Liver (tissue), 9 donors: ENCODE measurements around the gene DOCK2. TPM values are rescaled to one million over a fixed set of nuclear protein-coding genes. Genes with fewer than 3 reads are reported as not detected.

Experiments used
- DNase-seq: peaks from one replicate; pipeline ENCODE4 v3.0.0-alpha.2; 2017; ENCODE audit warnings: low spot score
- H3K27ac ChIP-seq, 2 donors: one replicate each; pipeline ENCODE4 v1.7.0; 2013; ENCODE audit warnings: inconsistent platforms in 2 of 2, low read length in 2 of 2, control low read depth in 1 of 2, low read depth in 1 of 2, mild to moderate bottlenecking in 1 of 2
- H3K27me3 ChIP-seq, 4 donors: one replicate each; pipeline versions ENCODE4 v1.6.1 to v1.7.0; 2013; ENCODE audit warnings: low read length in 3 of 4, inconsistent platforms in 1 of 4, mild to moderate bottlenecking in 1 of 4, moderate library complexity in 1 of 4; ENCODE audit not compliant: control insufficient read depth in 4 of 4, insufficient read depth in 4 of 4
- H3K36me3 ChIP-seq, 4 donors: one replicate each; pipeline versions ENCODE4 v1.6.1 to v1.7.0; 2013; ENCODE audit warnings: low read length in 3 of 4, mild to moderate bottlenecking in 3 of 4, low read depth in 1 of 4, moderate library complexity in 1 of 4; ENCODE audit not compliant: control insufficient read depth in 4 of 4, insufficient read depth in 3 of 4
- H3K4me1 ChIP-seq, 4 donors: one replicate each; pipeline versions ENCODE4 v1.6.1 to v1.7.0; 2013; ENCODE audit warnings: low read length in 3 of 4, mild to moderate bottlenecking in 3 of 4, moderate library complexity in 1 of 4; ENCODE audit not compliant: control insufficient read depth in 4 of 4, insufficient read depth in 4 of 4
- H3K4me3 ChIP-seq, 3 donors: one replicate each; pipeline versions ENCODE4 v1.6.1 to v1.7.0; 2013; ENCODE audit warnings: low read length in 3 of 3, control low read depth in 1 of 3, low read depth in 1 of 3, mild to moderate bottlenecking in 1 of 3
- H3K9ac ChIP-seq, 2 donors: one replicate each; pipeline ENCODE4 v1.7.0; 2013; ENCODE audit warnings: low read length in 2 of 2, mild to moderate bottlenecking in 2 of 2, moderate library complexity in 2 of 2, control low read depth in 1 of 2, low read depth in 1 of 2
- H3K9me3 ChIP-seq, 4 donors: one replicate each; pipeline versions ENCODE4 v1.6.1 to v1.7.0; 2013; ENCODE audit warnings: low read length in 3 of 4; ENCODE audit not compliant: control insufficient read depth in 4 of 4
- EGR1 ChIP-seq, 2 donors: IDR thresholded peaks; 2 replicates each; pipeline ENCODE4 v1.6.1; 2016 to 2018; ENCODE audit warnings: antibody characterized with exemption in 2 of 2, low read depth in 2 of 2
- FOXA1 ChIP-seq: IDR thresholded peaks from 2 replicates; pipeline ENCODE4 v1.6.1; 2016; ENCODE audit warnings: antibody characterized with exemption
- FOXA2 ChIP-seq: IDR thresholded peaks from 2 replicates; pipeline ENCODE4 v1.6.1; 2016; ENCODE audit warnings: antibody characterized with exemption
- GABPA ChIP-seq, 2 donors: IDR thresholded peaks in 1 of 2; conservative IDR thresholded peaks in 1 of 2; 2 replicates each; pipeline ENCODE4 v1.6.1; 2016; ENCODE audit warnings: antibody characterized with exemption in 2 of 2, mild to moderate bottlenecking in 1 of 2, moderate library complexity in 1 of 2
- HNF4A ChIP-seq, 2 donors: conservative IDR thresholded peaks; 2 replicates each; pipeline ENCODE4 v1.6.1; 2016; ENCODE audit warnings: antibody characterized with exemption in 2 of 2, mild to moderate bottlenecking in 2 of 2
- JUND ChIP-seq, 2 donors: IDR thresholded peaks; 2 replicates each; pipeline ENCODE4 v1.6.1; 2016; ENCODE audit warnings: antibody characterized with exemption in 2 of 2
- NR2F2 ChIP-seq: IDR thresholded peaks from 2 replicates; pipeline ENCODE4 v1.6.1; 2016; ENCODE audit warnings: antibody characterized with exemption
- RAD21 ChIP-seq, 2 donors: IDR thresholded peaks; 2 replicates each; pipeline ENCODE4 v1.6.1; 2016; ENCODE audit warnings: antibody characterized with exemption in 2 of 2, mild to moderate bottlenecking in 2 of 2
- RXRA ChIP-seq, 2 donors: IDR thresholded peaks; 2 replicates each; pipeline ENCODE4 v1.6.1; 2017 to 2018; ENCODE audit warnings: antibody characterized with exemption in 2 of 2, mild to moderate bottlenecking in 1 of 2
- SP1 ChIP-seq: IDR thresholded peaks from 2 replicates; pipeline ENCODE4 v1.6.1; 2018; ENCODE audit warnings: antibody characterized with exemption, mild to moderate bottlenecking
- TAF1 ChIP-seq: conservative IDR thresholded peaks from 2 replicates; pipeline ENCODE4 v1.6.1; 2016; ENCODE audit warnings: antibody characterized with exemption, mild to moderate bottlenecking
- YY1 ChIP-seq: IDR thresholded peaks from 2 replicates; pipeline ENCODE4 v1.6.1; 2016; ENCODE audit warnings: antibody characterized with exemption, mild to moderate bottlenecking
- WGBS: extraction: QIAGEN DNeasy Blood & Tissue Kit; methylation state at CpG from one replicate; pipeline ENCODE4 v1.1.7; 2013; 5-methylcytosine and 5-hydroxymethylcytosine counted together
- polyA plus RNA-seq, 2 donors: library from polyadenylated mRNA; stranded (reverse) in 1 of 2; unstranded in 1 of 2; fragments of 200-250 nt in 1 of 2; fragments of >200 nt in 1 of 2; fragmentation: Nextera tagmentation in 1 of 2; extraction: Ambion mirVana in 1 of 2; gene quantifications; one replicate each; pipeline versions ENCODE4 v1.2.1 to v1.2.3, GENCODE V29; 2013 to 2015
- total RNA-seq, 2 donors: library from RNA; depleted of rRNA; stranded (reverse); fragments of >200 nt; gene quantifications; one replicate each; pipeline ENCODE4 v1.2.3, GENCODE V29; 2014
- TF ChIP-seq, protein P1 (sequence below): fragments of 150-350 bp; IDR thresholded peaks from 2 replicates; pipeline ENCODE4 v1.5.1; 2017; ENCODE audit warnings: improper control_type of control experiment, low read depth, low read length; ENCODE audit not compliant: missing input control
- TF ChIP-seq, protein P2 (sequence below): IDR thresholded peaks from 2 replicates; pipeline ENCODE4 v1.6.1; 2016; ENCODE audit warnings: antibody characterized with exemption
- TF ChIP-seq, protein P3 (sequence below): IDR thresholded peaks from 2 replicates; pipeline ENCODE4 v1.6.1; 2016; ENCODE audit warnings: antibody characterized with exemption
- TF ChIP-seq, protein P4 (sequence below): IDR thresholded peaks from 2 replicates; pipeline ENCODE4 v1.6.1; 2016; ENCODE audit warnings: antibody characterized with exemption, mild to moderate bottlenecking
- TF ChIP-seq, protein P5 (sequence below): IDR thresholded peaks from 2 replicates; pipeline ENCODE4 v1.6.1; 2016; ENCODE audit warnings: antibody characterized with exemption
- donor health status: healthy.
- donor health status: healthy.
- donor health status: healthy.
- donor health status: healthy.
- donor health status: healthy.

Gene DOCK2
- total and polyA plus RNA-seq, 4 donors: 2.3 to 26.6 (median 8.2) TPM

DNA sequence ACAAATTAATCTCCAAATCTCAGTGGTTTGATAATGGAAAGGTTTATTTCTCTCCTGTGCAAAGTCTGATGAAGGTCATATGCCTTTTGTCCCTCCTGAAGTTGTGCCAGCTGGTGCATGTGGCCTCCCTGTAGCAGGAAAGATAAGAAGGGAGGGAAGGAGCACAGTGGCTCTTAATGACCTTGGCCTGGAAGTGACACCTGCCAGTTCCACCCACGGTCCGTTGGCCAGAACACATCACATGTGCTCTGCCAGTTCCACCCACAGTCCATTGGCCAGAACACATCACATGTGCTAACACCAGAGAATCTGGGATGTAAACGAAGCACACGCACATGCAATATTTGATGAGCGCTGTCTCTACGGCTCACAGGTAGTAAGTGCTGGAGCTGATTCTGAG is 130.9 kb downstream of the DOCK2 start:
- no peak for DNase-seq

DNA sequence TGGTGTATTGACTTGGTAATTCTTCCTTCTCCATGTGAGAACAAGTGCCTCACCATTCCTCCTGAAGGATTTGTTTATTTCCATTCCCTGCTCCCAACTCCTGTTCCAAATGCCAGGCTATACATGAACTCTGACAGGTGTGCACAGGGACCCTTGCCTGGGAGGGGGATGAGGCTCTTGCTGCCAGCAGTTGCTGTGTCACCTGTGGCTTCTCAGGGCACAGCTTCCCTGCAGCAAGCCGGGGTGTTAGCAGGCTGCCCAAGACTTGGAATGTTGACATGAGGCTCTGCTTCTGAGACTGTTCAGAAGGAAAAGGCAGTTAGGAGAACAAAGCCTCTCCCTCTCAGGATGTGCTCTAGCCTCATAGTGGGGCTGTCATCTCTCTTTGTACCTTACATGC is 131.3 kb downstream of the DOCK2 start:
- Histone ChIP-seq H3K27ac (no peak overlapping the region), H3K9ac (no peak overlapping the region), H3K9me3 (no peaks in the 10 kb centered on the region), H3K27me3 (peaks cover 0 to 3% (median 0%) of the 10 kb centered on the region in 4 donors), H3K4me1 (no peaks in the 10 kb centered on the region), H3K36me3 (no peaks in the 10 kb centered on the region), H3K4me3 (no peak overlapping the region)
- TF ChIP-seq GABPA (IDR thresholded peaks at IDR 0.05 in 1 of 2, conservative IDR thresholded peaks at IDR 0.05 in 1 of 2): no peak
- TF ChIP-seq, protein P1, sequence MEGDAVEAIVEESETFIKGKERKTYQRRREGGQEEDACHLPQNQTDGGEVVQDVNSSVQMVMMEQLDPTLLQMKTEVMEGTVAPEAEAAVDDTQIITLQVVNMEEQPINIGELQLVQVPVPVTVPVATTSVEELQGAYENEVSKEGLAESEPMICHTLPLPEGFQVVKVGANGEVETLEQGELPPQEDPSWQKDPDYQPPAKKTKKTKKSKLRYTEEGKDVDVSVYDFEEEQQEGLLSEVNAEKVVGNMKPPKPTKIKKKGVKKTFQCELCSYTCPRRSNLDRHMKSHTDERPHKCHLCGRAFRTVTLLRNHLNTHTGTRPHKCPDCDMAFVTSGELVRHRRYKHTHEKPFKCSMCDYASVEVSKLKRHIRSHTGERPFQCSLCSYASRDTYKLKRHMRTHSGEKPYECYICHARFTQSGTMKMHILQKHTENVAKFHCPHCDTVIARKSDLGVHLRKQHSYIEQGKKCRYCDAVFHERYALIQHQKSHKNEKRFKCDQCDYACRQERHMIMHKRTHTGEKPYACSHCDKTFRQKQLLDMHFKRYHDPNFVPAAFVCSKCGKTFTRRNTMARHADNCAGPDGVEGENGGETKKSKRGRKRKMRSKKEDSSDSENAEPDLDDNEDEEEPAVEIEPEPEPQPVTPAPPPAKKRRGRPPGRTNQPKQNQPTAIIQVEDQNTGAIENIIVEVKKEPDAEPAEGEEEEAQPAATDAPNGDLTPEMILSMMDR: no peak
- TF ChIP-seq RAD21 (IDR thresholded peaks at IDR 0.05): no peak
- TF ChIP-seq HNF4A (conservative IDR thresholded peaks at IDR 0.05): no peak
- WGBS: 49% methylated on average over 1 of the region's 1 CpG
- DNase-seq: no peak

More for the DNA sequence above, 130.9 kb downstream of the DOCK2 start:
- Histone ChIP-seq H3K4me1 (no peaks in the 10 kb centered on the region), H3K9ac (no peak overlapping the region), H3K36me3 (no peaks in the 10 kb centered on the region), H3K27ac (no peak overlapping the region), H3K27me3 (peaks cover 0 to 3% (median 0%) of the 10 kb centered on the region in 4 donors), H3K4me3 (no peak overlapping the region), H3K9me3 (no peaks in the 10 kb centered on the region)
- TF ChIP-seq EGR1 (IDR thresholded peaks at IDR 0.05; ENCODE audit: low read depth in 2 of 2) (no peak), RAD21 (IDR thresholded peaks at IDR 0.05) (no peak), HNF4A (conservative IDR thresholded peaks at IDR 0.05) (peak in 1 of 2 donors; percentile 25)
- TF ChIP-seq, protein P2, sequence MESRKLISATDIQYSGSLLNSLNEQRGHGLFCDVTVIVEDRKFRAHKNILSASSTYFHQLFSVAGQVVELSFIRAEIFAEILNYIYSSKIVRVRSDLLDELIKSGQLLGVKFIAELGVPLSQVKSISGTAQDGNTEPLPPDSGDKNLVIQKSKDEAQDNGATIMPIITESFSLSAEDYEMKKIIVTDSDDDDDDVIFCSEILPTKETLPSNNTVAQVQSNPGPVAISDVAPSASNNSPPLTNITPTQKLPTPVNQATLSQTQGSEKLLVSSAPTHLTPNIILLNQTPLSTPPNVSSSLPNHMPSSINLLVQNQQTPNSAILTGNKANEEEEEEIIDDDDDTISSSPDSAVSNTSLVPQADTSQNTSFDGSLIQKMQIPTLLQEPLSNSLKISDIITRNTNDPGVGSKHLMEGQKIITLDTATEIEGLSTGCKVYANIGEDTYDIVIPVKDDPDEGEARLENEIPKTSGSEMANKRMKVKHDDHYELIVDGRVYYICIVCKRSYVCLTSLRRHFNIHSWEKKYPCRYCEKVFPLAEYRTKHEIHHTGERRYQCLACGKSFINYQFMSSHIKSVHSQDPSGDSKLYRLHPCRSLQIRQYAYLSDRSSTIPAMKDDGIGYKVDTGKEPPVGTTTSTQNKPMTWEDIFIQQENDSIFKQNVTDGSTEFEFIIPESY: no peak
- WGBS: 40% methylated on average over 6 of the region's 6 CpGs

DNA sequence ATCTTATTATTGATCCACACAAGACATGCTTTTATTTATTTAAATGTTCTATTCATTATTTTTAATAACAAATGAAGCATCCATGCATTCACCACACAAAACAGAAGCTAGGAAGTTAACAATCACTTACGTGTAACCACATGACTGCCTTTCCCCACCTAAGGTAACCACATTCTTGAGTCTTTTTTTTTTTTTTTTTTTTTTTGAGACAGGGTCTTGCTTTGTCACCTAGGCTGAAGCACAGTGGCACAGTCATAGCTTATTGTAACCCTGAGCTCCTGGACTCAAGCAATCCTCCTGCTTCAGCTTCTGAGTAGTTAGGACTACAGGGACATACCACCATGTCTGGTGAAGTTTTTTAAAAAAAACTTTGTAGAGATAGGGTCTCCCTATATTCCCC is 133.0 kb downstream of the DOCK2 start:
- Histone ChIP-seq H3K27ac (no peak overlapping the region), H3K9me3 (no peaks in the 10 kb centered on the region), H3K36me3 (no peaks in the 10 kb centered on the region), H3K4me3 (no peak overlapping the region), H3K27me3 (peaks cover 0 to 3% (median 0%) of the 10 kb centered on the region in 4 donors), H3K9ac (no peak overlapping the region), H3K4me1 (no peaks in the 10 kb centered on the region)
- TF ChIP-seq RAD21 (IDR thresholded peaks at IDR 0.05) (no peak), HNF4A (conservative IDR thresholded peaks at IDR 0.05) (no peak), TAF1 (no peak), YY1 (no peak), JUND (IDR thresholded peaks at IDR 0.05) (no peak), RXRA (IDR thresholded peaks at IDR 0.05) (no peak), EGR1 (IDR thresholded peaks at IDR 0.05; ENCODE audit: low read depth in 2 of 2) (no peak), NR2F2 (no peak), GABPA (IDR thresholded peaks at IDR 0.05 in 1 of 2, conservative IDR thresholded peaks at IDR 0.05 in 1 of 2) (no peak), FOXA1 (no peak), SP1 (no peak), FOXA2 (no peak)
- TF ChIP-seq, protein P3, sequence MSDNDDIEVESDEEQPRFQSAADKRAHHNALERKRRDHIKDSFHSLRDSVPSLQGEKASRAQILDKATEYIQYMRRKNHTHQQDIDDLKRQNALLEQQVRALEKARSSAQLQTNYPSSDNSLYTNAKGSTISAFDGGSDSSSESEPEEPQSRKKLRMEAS: no peak
- TF ChIP-seq, protein P4, sequence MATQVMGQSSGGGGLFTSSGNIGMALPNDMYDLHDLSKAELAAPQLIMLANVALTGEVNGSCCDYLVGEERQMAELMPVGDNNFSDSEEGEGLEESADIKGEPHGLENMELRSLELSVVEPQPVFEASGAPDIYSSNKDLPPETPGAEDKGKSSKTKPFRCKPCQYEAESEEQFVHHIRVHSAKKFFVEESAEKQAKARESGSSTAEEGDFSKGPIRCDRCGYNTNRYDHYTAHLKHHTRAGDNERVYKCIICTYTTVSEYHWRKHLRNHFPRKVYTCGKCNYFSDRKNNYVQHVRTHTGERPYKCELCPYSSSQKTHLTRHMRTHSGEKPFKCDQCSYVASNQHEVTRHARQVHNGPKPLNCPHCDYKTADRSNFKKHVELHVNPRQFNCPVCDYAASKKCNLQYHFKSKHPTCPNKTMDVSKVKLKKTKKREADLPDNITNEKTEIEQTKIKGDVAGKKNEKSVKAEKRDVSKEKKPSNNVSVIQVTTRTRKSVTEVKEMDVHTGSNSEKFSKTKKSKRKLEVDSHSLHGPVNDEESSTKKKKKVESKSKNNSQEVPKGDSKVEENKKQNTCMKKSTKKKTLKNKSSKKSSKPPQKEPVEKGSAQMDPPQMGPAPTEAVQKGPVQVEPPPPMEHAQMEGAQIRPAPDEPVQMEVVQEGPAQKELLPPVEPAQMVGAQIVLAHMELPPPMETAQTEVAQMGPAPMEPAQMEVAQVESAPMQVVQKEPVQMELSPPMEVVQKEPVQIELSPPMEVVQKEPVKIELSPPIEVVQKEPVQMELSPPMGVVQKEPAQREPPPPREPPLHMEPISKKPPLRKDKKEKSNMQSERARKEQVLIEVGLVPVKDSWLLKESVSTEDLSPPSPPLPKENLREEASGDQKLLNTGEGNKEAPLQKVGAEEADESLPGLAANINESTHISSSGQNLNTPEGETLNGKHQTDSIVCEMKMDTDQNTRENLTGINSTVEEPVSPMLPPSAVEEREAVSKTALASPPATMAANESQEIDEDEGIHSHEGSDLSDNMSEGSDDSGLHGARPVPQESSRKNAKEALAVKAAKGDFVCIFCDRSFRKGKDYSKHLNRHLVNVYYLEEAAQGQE: no peak
- TF ChIP-seq, protein P2: no peak
- TF ChIP-seq, protein P5, sequence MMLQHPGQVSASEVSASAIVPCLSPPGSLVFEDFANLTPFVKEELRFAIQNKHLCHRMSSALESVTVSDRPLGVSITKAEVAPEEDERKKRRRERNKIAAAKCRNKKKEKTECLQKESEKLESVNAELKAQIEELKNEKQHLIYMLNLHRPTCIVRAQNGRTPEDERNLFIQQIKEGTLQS: no peak
- 52% methylated on average over 1 of the region's 1 CpG for WGBS
- no peak for DNase-seq
